Germinal center (tissue), 1 donor: ENCODE measurements around the gene KIF1B.
A peak's percentile ranks its signal among the peaks of the same experiment; 100 is the strongest.

ENCODE experiments used
- DNase-seq: peaks from one replicate; pipeline ENCODE4 v3.0.0; 2012; ENCODE audit warnings: mixed read lengths, low spot score

The KIF1B gene, protein sequence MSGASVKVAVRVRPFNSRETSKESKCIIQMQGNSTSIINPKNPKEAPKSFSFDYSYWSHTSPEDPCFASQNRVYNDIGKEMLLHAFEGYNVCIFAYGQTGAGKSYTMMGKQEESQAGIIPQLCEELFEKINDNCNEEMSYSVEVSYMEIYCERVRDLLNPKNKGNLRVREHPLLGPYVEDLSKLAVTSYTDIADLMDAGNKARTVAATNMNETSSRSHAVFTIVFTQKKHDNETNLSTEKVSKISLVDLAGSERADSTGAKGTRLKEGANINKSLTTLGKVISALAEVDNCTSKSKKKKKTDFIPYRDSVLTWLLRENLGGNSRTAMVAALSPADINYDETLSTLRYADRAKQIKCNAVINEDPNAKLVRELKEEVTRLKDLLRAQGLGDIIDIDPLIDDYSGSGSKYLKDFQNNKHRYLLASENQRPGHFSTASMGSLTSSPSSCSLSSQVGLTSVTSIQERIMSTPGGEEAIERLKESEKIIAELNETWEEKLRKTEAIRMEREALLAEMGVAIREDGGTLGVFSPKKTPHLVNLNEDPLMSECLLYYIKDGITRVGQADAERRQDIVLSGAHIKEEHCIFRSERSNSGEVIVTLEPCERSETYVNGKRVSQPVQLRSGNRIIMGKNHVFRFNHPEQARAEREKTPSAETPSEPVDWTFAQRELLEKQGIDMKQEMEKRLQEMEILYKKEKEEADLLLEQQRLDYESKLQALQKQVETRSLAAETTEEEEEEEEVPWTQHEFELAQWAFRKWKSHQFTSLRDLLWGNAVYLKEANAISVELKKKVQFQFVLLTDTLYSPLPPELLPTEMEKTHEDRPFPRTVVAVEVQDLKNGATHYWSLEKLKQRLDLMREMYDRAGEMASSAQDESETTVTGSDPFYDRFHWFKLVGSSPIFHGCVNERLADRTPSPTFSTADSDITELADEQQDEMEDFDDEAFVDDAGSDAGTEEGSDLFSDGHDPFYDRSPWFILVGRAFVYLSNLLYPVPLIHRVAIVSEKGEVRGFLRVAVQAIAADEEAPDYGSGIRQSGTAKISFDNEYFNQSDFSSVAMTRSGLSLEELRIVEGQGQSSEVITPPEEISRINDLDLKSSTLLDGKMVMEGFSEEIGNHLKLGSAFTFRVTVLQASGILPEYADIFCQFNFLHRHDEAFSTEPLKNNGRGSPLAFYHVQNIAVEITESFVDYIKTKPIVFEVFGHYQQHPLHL (N-terminal part only)

DNA sequence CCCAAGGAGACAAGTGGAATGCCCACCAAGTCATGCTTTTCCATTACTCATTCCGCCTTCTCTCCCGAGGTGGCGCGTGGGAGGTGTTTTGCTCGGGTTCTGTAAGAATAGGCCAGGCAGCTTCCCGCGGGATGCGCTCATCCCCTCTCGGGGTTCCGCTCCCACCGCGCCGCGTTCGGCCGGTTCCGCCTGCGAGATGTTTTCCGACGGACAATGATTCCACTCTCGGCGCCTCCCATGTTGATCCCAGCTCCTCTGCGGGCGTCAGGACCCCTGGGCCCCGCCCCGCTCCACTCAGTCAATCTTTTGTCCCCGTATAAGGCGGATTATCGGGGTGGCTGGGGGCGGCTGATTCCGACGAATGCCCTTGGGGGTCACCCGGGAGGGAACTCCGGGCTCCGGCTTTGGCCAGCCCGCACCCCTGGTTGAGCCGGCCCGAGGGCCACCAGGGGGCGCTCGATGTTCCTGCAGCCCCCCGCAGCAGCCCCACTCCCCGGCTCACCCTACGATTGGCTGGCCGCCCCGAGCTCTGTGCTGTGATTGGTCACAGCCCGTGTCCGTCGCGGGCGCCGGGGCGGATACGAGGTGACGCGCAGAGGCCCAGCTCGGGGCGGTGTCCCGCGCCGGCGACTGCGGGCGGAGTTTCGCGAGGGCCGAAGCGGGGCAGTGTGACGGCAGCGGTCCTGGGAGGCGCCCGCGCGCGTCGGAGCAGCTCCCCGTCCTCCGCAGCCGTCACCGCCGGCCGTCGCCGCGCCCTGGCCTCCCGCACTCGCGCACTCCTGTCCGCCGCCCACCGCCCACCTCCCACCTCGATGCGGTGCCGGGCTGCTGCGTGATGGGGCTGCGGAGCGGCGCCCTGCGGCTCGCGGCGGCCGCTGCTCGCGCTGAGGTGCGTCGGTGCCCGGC is at the start of gene KIF1B:
TSS of gene KIF1B (plus strand) at position 666 of the 906 bp plus-strand sequence. CDS start 21,759 bp downstream, outside the sequence.
- peak; percentile 100 for DNase-seq

DNA sequence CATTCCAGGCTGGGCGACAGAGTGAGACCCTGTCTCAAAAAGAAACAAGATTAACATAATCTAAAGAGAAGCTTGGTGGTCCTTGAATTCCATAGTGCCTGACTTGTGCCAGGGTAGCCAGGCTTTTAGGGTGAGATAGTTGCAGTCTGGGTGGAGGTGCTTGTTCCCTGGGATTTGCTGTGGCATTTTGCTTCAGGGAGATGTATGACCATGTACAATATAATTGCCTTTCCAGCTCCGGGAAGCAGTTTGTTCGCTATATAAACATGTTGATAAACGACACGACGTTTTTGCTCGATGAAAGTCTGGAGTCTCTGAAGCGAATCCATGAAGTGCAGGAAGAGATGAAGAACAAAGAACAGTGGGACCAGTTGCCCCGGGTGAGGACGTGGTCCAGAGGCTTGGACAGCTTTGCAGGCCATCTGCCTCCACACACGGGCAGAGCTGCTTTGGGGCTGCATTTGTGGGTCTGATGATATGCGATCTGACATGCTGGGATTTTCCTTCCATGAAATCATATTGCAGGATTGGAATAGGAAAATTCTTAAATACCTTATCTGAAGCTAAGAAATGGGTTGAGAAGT is 49.4 kb upstream of the KIF1B start:
- DNase-seq: no peak

DNA sequence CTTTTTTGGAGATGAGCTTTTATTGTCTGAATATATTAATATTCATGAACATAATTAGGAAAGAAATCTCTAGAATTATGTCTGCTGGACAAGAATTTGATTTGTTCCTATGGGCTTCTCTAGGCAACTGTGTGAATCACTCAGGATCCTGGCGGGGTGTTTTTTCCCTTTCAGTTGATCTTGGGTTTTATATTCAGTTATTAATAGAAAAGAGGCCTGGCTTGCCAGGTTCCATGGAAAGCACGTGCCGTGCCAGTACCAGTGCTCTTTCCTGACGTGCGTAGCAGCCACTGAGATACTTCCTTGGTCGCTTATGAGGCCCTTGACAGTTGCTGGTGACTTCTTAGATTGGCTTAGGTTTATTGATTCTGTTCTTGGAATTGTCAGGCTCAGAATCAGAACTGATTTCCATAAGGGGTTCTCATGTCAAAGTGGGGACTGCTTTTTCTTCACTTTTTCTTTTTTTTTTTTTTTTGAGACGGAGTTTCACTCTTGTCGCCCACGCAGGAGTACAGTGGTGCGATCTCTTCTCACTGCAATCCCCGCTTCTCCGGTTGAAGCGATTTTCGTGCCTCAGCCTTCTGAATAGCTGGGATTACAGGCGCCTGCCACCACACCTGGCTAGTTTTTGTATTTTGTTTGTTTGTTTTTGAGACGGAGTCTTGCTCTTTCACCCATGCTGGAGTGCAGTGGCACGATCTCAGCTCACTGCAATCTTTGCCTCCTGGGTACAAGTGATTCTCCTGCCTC is 48.7 kb upstream of the KIF1B start:
- DNase-seq: no peak

DNA sequence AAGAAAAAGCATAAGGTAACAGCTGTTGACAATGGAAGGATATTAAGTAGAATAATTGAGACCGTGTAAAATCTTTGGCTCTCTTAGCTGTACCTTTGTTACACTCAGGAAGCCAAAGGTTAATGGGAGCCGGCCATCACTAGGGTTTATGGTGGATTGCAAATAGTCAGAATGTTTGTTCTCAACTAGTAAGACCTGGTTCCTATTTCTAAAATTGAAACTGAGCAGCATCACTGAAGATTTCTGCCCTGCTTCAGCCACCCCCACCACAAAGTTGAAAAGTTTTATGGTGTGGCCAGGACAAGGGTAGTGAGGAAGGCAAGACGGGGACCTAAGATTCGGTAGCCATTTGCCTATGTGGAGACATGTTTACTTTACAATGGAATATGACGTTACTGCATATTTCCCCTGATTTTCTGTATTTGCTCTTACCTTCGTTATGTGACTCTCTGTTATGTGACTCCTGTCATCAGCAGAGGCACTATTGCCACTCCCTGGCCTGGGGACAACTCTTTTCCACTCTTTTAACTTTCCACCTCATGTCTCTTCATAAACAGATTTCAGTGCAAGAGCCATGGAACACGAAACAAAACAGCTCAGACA is 41.4 kb upstream of the KIF1B start:
- DNase-seq: no peak

DNA sequence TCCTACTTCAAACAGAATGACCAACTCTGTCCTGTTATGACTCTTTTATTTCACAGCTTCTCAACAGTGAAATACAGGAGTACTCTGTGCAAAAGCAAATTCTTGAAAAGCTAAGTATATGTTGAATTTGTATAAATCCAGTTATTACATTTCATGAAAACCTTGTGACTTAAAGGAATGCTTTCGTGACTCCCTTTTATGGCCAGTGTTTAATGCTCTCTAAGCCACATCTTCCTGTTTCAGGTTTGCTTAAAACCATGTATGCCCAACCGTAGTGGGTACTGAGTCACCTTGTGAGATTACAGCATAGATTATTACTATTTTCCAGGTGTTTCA is 40.2 kb upstream of the KIF1B start:
- no peak for DNase-seq

DNA sequence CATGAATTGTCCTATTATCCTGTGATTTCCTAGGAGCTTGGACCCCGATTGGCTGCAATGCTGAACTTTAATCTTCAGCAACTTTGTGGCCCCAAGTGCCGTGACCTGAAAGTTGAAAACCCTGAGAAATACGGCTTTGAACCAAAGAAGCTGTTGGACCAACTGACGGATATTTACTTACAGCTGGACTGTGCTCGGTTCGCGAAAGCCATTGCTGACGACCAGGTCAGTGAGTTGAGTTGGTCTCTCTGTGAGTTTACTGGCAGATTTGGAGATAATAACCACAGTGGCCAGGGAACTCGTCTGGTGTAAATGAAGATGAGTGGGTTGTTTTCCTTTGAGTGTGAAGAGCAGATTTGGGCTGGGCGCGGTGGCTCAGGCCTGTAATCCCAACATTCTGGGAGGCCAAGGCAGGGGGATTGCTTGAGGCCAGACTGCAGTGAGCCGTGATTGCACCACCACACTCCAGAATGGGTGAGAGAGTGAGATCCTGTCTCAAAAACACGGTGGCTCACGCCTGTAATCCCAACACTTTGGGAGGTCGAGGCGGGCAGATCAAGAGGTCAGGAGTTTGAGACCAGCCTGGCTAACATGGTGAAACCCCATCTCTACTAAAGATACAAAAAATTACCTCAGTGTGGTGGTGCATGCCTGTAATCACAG is 39.1 kb upstream of the KIF1B start:
- DNase-seq: no peak

DNA sequence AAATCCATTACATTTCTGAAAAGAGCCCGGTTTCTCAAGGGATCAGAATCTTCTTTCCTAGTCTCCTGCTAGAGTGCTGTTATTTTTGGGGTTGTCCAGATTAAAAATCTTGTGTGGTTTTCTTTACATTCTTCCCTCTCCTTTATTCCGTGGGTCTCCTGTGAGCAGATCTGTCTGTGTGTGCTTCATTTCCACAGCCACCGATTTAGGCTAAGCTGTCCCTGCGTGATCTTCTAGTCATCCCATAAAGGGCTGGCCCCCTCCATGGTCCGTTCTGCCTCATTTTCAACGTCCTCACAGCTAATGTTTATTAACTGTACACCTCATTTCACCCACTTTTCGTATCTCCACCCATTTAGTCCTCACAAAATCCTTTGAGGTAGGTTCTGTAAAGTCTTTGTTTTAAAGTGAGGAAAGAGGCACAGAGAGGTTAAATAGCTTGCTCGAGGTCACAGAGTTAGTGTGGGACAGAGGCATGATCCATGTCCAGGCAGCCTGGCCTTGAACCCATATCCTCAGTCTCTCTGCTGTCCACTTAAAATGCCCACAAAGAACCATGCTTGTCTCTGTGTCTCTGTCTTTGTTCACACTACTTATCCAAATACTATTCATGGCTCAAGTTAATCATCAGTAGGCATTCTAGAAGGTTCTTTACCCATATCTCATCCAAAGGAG is 38.2 kb upstream of the KIF1B start:
- no peak for DNase-seq

DNA sequence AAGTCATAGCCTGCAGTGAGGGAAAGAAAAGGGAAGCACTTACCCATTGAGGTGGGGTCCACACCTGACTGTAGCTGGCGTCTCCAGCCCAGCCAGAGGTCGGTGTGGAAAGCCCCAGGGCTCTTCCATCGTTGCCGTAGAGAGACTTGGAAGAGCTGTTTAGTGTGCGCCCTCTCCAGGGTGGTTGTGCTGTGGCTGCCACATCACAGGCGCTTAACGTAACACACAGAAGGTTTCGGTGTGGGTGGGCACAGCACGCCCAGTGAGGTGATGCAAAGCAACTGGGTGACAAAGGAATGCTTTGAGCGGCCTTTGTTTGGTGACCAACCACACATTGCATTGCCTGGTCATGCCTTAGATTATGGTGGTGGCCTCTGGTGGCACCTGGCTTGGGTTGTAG is 36.8 kb upstream of the KIF1B start:
- DNase-seq: no peak

DNA sequence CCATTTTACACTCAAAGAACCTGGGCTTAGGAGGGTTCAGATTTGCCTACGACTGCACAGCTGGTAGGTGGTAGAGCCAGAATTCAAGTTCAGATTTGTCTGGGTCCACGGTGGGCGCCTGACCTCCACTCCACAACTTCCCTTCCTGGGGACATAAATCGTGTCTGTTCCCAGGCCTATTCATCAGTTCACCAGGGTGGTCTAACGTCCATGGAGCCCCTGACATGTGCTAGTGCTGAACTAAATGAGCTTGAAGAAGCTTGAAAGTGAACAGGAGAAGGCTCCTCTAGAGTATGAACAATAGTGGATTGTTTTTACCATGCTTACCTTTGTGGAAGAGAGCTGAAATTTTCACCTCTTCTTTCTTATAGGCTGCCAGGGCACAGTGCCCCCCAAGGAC is 32.5 kb upstream of the KIF1B start:
- DNase-seq: no peak

DNA sequence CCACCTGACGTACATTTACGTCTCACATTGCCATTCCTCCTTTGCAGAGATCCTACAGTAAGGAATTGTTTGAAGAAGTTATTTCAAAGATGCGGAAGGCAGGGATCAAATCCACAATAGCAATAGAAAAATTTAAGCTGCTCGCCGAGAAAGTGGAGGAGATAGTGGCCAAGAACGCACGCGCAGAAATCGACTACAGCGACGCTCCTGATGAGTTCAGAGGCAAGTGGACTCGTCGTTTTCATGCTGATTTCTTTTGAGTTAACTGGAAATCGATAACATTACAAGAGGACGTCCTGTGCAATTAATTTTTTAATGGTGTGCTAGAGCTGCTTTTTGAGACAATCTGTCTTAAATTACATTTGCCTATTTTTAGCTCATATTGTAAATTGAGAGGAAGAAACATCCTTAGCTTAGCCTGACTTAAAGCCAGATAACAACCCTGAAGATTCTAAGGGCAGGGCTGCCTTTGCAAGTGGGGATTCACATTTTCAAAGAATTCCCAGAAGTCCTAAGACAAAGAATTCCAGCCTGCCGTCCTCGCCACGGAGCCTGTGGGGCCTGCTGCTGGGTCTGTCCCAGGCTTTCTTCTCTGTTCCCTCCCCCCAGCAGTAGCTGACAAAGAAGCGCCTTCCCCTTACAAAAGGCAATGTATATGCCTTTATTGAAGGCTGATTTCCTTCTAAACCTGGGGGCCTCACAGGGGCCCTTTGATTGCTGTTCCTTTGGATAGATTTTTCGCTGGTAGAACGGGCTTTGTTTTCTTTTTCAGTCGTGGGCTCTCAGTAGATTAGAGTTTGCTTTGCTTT is 31.6 kb upstream of the KIF1B start:
- no peak for DNase-seq

DNA sequence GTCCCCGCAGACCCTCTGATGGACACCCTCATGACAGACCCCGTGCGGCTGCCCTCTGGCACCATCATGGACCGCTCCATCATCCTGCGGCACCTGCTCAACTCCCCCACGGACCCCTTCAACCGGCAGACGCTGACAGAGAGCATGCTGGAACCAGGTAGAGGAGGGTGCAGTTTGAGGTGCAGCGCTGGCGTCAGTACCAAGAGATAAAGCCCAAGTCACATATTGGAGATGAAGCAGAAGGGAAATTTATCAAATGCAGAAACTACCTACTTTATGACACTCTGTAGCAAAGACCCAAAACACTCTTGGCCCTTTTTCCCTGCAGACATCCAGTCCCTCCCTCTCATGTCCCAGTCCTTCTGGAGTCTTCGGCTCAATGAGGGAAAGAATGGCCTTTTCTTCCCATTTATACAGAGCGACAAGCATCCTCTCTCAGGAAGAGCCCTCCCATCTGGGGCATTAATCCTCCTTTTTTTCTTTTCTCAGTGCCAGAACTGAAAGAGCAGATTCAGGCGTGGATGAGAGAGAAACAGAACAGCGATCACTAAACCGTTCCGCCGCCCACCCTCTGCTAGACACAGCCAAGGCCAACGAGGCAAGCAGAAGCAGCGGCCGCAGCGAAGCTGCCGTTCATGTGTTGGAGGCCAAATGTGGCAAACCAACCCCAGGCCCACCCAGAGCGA is 30.8 kb upstream of the KIF1B start:
- DNase-seq: no peak

DNA sequence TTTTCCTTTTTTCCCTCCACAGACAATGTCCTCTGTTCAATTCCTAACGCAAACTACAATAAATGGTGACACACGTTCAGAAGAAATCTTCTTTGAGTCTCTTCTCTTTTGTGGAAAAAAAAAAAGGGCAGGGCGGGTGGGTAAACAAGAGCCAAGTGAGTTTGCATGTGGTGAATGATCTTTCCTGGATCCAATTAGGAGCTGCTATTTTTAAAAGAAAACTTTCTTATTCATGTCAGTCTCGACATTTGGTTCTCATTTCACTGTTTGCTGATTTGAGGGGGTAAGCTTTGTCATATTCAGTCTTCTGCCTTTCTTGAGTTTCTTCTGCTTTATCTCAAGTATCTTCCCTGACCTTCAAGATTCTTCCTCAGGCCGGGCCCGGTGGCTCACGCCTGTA is 29.2 kb upstream of the KIF1B start:
- no peak for DNase-seq

DNA sequence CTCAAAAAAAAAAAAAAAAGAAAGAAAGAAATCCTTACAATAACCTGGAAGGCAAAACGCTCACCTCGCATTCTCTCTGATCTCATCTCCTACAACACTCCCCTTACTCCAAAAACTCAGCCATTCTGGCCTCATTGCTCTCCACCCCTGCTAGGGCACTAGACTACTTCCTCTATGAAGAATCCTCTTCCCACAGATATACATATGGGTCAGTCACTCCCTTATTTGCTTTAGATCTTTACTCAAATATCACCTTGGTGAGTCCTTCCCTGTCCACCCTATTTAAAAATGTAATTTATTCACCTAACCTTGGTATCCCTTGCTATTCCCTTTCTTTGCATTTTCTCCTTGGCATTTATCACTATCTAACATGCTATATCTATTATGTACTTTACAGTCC is 24.6 kb upstream of the KIF1B start:
- DNase-seq: no peak

DNA sequence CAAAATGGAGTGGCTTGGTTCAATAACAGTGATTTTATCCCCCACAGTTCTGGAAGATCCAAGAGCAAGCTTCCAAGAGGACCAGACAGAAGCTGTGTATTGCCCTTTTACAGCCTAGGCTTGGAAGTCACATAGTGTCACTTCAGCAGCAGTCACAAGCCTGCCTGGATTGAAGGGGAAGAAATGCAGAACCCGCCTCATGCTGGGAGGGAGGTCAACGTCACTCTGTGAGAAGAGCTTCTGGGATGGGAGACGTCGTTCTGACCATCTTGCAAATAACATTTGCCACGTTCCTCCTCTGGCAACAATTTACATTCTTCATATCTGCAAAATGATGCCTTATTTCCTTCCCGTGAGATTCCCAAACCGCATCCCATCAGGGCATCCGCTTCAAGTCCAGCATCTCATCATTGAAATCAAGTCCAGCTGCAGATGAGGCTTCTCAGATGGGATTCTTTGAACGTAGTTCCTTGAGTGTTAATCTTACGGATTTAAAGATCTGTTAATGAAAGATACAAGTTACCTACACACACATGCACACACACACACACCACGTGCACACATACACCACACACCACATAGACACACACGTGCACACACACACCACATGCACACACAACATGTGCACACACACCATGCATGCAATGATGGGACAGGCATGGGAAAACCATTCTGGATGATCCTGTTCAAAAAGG is 23.9 kb upstream of the KIF1B start:
- DNase-seq: no peak

DNA sequence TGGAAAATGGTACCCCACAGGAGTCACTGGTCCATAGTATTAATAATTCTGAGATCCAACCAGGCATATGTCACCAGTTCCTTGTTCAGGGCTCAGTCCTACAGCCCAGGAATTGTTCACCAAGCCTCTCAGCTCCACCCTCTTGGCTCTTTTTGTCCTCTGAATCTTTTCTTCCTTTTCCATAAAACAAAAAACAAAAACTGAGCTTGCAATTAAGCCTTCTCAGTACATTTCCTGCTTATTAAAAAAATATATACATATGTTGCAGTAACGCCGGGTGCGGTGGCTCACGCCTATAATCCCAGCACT is 23.4 kb upstream of the KIF1B start:
- no peak for DNase-seq

DNA sequence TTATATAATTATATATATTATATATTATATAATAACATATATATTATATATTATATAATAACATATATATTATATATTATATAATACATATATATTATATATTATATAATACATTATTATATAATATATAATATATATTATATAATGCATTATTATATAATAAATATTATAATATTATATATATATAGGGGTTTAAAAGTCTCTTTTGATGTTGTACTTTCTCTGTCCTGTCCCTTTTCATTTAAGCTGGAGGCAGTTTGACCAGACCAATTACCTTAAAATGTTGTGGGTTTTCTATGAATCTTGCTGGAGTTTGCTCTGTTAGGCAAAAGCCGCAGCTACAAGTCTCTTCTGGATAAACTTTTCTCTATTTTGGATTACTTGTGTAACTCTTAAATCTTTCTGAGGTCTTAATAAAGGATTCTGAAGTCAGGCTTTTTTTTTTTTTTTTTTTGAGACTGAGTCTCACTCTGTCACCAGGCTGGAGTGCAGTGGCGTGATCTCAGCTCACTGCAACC is 22.2 kb upstream of the KIF1B start:
- DNase-seq: no peak

DNA sequence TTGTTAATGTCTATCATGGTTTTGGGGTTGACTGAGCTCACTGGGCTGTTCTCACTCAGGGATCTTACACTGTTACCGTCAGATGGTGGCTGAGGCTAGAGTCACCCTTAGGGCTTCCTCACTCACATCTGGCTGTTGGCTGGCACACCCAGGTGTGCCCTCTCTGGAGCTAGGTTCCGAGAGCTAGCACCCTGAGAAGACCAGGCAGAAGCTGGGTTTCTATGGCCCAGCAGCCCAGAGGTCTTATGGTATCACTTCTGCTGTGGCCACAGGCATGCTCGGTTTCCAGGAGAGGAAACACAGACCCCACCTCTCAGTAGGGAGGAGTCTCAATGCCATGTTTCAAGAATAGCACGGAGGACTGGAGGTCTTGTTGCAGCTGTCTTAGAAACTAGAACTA is 20.7 kb upstream of the KIF1B start:
- DNase-seq: peak; percentile 23
